HG02623 (cell line): ENCODE results near the gene ABHD13.

Experiments
- ATAC-seq: cut with Tn5 transposase; IDR thresholded peaks from one replicate; pipeline ENCODE4 v1.9.1; 2021; ENCODE audit warnings: moderate library complexity; ENCODE audit not compliant: unreplicated experiment

The ABHD13 gene

DNA sequence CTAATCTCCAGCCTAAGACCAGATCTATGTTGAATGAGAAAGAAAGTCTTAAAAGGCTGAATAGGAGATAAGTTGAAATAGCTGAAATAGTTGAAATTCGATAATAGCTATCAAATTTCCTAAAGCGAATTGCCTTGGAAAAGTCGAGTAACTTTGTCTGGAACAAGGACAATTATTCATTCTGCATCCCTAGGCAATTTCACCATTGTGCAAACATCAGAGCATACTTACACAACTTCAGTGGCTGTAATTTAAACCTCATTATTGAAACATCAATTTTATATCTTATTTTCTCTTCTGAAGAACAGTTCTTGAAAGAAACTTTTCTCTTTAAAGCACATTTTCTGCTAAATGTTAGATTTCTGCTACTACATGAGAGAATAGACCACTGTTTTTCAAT is 64.9 kb downstream of the ABHD13 start:
- ATAC-seq = no peak
